Smooth muscle cell (in vitro differentiated cells): Measurements from ENCODE around the gene TMEM214. TPM values are rescaled to one million over a fixed set of nuclear protein-coding genes. Genes with fewer than 3 reads are reported as not detected.
A peak's percentile ranks its signal among the peaks of the same experiment; 100 is the strongest.

ENCODE experiments used
- DNase-seq: peaks from one replicate; lab custom pipeline; 2025; ENCODE audit not compliant: unreplicated experiment; lab: John Stamatoyannopoulos, UW
- H2AFZ ChIP-seq: fragments of 200-600 bp; sonication (generic); 2 replicates; pipeline ENCODE4 v1.6.0; 2016; ENCODE audit warnings: antibody characterized with exemption, low read depth, mild to moderate bottlenecking
- H3F3A ChIP-seq: fragments of 200-600 bp; sonication (generic); 2 replicates; pipeline ENCODE4 v1.6.0; 2017; ENCODE audit warnings: antibody characterized with exemption, low read depth
- H3K27ac ChIP-seq: fragments of 200-600 bp; sonication (generic); 2 replicates; pipeline ENCODE4 v1.5.1; 2016; ENCODE audit warnings: low read depth, mild to moderate bottlenecking
- H3K27me3 ChIP-seq: fragments of 200-600 bp; sonication (generic); 2 replicates; pipeline ENCODE4 v1.6.1; 2016; ENCODE audit warnings: low read depth, mild to moderate bottlenecking
- H3K36me3 ChIP-seq: fragments of 200-600 bp; sonication (generic); 2 replicates; pipeline ENCODE4 v1.5.1; 2016; ENCODE audit warnings: low read depth
- H3K4me1 ChIP-seq: fragments of 200-600 bp; sonication (generic); 2 replicates; pipeline ENCODE4 v1.5.1; 2016; ENCODE audit warnings: low read depth
- H3K4me2 ChIP-seq: fragments of 200-600 bp; sonication (generic); 2 replicates; pipeline ENCODE4 v1.6.0; 2016; ENCODE audit warnings: mild to moderate bottlenecking
- H3K4me3 ChIP-seq: fragments of 200-600 bp; sonication (generic); 2 replicates; pipeline ENCODE4 v1.5.1; 2016; ENCODE audit warnings: mild to moderate bottlenecking
- H3K79me2 ChIP-seq: fragments of 200-600 bp; sonication (generic); 2 replicates; pipeline ENCODE4 v1.6.0; 2016; ENCODE audit warnings: low read depth, mild to moderate bottlenecking
- H3K9ac ChIP-seq: fragments of 200-600 bp; sonication (generic); 2 replicates; pipeline ENCODE4 v1.6.0; 2016; ENCODE audit warnings: low read depth
- H3K9me3 ChIP-seq: fragments of 200-600 bp; sonication (generic); replicated peaks from 2 replicates; pipeline ENCODE4 v1.5.1; 2016; ENCODE audit warnings: low read depth
- H4K20me1 ChIP-seq: fragments of 200-600 bp; sonication (generic); 2 replicates; pipeline ENCODE4 v1.6.0; 2016; ENCODE audit warnings: low read depth
- WGBS: methylation state at CpG from one replicate; pipeline ENCODE4 v1.1.7; 2016; ENCODE audit warnings: low lambda C conversion rate; 5-methylcytosine and 5-hydroxymethylcytosine counted together
- polyA plus RNA-seq: library from polyadenylated mRNA; unstranded; fragments of >200 nt; fragmentation: Nextera tagmentation; extraction: Ambion mirVana; gene quantifications from 2 replicates; pipeline ENCODE4 v1.2.1, GENCODE V29; 2016
- total RNA-seq: library from RNA; depleted of rRNA; stranded (reverse); fragments of >200 nt; gene quantifications from 2 replicates; pipeline ENCODE4 v1.2.3, GENCODE V29; 2014
- TF ChIP-seq, protein P1 (sequence below): fragments of 200-600 bp; sonication (generic); IDR thresholded peaks from 2 replicates; pipeline ENCODE4 v1.5.1; 2017; ENCODE audit warnings: borderline replicate concordance, mild to moderate bottlenecking, antibody characterized with exemption; ENCODE audit not compliant: insufficient read depth, poor library complexity, severe bottlenecking

TMEM214 gene
- total and polyA plus RNA-seq, 2 experiments from 2014 or later, result 79.6 to 99.7 TPM

DNA sequence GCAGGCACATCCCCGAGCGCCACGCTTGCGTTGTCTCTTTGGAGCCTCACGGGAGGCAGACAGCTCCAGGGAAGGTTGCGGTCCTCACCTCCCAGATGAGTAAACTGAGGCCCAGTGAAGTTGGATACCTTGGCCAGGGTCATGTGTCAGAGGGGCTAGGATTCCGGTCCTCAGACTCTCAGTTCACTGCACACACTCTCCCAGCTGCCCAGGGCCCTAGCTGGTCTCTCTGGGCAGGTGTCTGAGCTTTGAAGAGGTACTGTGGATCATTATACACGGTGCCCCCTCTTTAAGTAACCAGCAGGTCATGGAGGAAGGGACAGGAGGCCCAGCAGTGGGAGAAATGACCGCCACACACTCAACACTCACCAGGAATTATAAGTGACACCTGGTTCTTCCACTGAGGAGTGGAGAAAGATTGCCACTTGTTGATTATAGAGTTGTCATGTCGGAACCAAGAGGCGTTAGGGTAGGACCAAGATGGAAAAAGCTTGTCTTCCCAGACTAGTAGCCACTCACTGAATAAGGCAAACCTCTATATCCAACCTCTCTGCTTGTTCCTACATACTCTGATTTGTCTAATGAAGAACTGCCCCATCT lies 588 bp downstream of the TMEM214 start:
- peaks cover 8% of the 10 kb centered on the region for H3K36me3 ChIP-seq
- H3K4me1 ChIP-seq, result no peaks in the 10 kb centered on the region
- TF ChIP-seq, protein P1, sequence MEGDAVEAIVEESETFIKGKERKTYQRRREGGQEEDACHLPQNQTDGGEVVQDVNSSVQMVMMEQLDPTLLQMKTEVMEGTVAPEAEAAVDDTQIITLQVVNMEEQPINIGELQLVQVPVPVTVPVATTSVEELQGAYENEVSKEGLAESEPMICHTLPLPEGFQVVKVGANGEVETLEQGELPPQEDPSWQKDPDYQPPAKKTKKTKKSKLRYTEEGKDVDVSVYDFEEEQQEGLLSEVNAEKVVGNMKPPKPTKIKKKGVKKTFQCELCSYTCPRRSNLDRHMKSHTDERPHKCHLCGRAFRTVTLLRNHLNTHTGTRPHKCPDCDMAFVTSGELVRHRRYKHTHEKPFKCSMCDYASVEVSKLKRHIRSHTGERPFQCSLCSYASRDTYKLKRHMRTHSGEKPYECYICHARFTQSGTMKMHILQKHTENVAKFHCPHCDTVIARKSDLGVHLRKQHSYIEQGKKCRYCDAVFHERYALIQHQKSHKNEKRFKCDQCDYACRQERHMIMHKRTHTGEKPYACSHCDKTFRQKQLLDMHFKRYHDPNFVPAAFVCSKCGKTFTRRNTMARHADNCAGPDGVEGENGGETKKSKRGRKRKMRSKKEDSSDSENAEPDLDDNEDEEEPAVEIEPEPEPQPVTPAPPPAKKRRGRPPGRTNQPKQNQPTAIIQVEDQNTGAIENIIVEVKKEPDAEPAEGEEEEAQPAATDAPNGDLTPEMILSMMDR, result no peak
- H3K27me3 ChIP-seq, result no peaks in the 10 kb centered on the region
- H2AFZ ChIP-seq, result no peak overlapping the region
- peak overlapping the region; percentile 61 for H3K27ac ChIP-seq
- peaks cover 12% of the 10 kb centered on the region for H3F3A ChIP-seq
- H3K4me2 ChIP-seq, result peak overlapping the region; percentile 95
- peaks cover 44% of the 10 kb centered on the region for H3K79me2 ChIP-seq
- DNase-seq, result no peak
- peak overlapping the region; percentile 97 for H3K9ac ChIP-seq
- no peaks in the 10 kb centered on the region for H3K9me3 ChIP-seq
- 20% methylated on average over 11 of the region's 11 CpGs for WGBS
- H3K4me3 ChIP-seq, result peak overlapping the region; percentile 95
- H4K20me1 ChIP-seq, result peaks cover 49% of the 10 kb centered on the region

DNA sequence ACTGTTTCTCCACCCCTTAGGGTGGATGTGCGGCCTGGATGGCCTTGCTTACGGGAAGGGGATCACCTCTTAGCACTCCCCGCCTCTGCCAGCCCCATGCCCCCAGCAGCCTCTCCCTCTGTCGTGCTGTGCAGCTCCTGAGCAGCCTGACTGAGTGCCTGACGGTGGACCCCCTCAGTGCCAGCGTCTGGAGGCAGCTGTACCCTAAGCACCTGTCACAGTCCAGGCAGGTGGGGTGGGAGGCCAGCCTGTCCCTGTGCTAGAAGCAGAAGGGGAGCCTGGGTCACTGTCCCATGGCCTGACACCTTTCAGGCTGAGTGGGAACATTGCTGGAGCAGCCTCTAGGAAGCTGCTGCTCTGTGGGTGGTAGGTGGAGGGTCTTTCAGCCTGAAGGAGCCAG lies 5.2 kb downstream of the TMEM214 start:
- Histone ChIP-seq H3K4me3 (no peak overlapping the region), H3K9me3 (no peaks in the 10 kb centered on the region), H3K9ac (no peak overlapping the region), H3K4me2 (no peak overlapping the region), H2AFZ (no peak overlapping the region), H3K27ac (no peak overlapping the region), H3K27me3 (no peaks in the 10 kb centered on the region), H3K4me1 (no peaks in the 10 kb centered on the region), H3F3A (peaks cover 36% of the 10 kb centered on the region), H3K36me3 (peaks cover 8% of the 10 kb centered on the region), H4K20me1 (peaks cover 76% of the 10 kb centered on the region), H3K79me2 (peaks cover 33% of the 10 kb centered on the region)
- TF ChIP-seq, protein P1, result no peak
- DNase-seq, result no peak
- 97% methylated on average over 6 of the region's 6 CpGs for WGBS

DNA sequence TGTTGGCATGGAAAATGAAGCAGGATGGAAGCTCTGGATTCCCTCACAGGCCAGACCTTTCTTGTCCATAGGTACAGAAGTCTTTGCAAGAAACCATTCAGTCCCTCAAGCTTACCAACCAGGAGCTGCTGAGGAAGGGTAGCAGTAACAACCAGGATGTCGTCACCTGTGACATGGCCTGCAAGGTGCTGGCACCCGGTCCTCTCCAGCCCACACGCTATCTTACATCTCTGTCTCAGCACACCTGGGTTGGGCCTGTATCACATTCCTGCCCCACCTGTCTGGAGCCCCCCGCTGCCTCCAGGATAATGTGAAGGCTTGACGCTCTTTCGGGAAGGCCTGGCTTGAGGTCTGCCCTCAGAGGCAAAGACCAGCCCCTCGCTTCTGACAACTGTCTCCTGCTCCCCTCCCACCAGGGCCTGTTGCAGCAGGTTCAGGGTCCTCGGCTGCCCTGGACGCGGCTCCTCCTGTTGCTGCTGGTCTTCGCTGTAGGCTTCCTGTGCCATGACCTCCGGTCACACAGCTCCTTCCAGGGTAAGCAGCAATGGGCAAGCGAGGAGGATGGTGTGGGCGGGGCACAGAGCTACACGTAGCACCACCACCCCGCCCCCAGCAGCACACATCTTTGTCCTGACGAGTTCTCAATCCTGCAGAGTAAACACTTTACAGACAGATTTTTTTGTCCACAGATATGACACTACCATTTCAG lies 6.0 kb downstream of the TMEM214 start:
- H2AFZ ChIP-seq, result no peak overlapping the region

More for the DNA sequence above, 6.0 kb downstream of the TMEM214 start:
- Histone ChIP-seq H3K4me1 (no peaks in the 10 kb centered on the region), H3K27ac (no peak overlapping the region), H3K9me3 (no peaks in the 10 kb centered on the region), H3K79me2 (peaks cover 25% of the 10 kb centered on the region), H3F3A (peaks cover 37% of the 10 kb centered on the region), H3K36me3 (peaks cover 8% of the 10 kb centered on the region), H3K9ac (no peak overlapping the region), H4K20me1 (peaks cover 76% of the 10 kb centered on the region), H3K27me3 (no peaks in the 10 kb centered on the region), H3K4me3 (no peak overlapping the region), H3K4me2 (no peak overlapping the region)
- no peak for DNase-seq
- TF ChIP-seq, protein P1, result no peak
- 93% methylated on average over 17 of the region's 17 CpGs for WGBS
